HG03439 (cell line): Measurements from ENCODE around the gene LMO1.

Experiments
- ATAC-seq: cut with Tn5 transposase; IDR thresholded peaks from one replicate; pipeline ENCODE4 v1.9.1; 2021; ENCODE audit warnings: mild to moderate bottlenecking, moderate library complexity; ENCODE audit not compliant: unreplicated experiment

The LMO1 gene

GRCh38 chr11:8266246-8267241 lies 2.9 kb upstream of the LMO1 start:
- ATAC-seq = no peak

GRCh38 chr11:8265681-8266241 lies 2.1 kb upstream of the LMO1 start:
- ATAC-seq = no peak

DNA sequence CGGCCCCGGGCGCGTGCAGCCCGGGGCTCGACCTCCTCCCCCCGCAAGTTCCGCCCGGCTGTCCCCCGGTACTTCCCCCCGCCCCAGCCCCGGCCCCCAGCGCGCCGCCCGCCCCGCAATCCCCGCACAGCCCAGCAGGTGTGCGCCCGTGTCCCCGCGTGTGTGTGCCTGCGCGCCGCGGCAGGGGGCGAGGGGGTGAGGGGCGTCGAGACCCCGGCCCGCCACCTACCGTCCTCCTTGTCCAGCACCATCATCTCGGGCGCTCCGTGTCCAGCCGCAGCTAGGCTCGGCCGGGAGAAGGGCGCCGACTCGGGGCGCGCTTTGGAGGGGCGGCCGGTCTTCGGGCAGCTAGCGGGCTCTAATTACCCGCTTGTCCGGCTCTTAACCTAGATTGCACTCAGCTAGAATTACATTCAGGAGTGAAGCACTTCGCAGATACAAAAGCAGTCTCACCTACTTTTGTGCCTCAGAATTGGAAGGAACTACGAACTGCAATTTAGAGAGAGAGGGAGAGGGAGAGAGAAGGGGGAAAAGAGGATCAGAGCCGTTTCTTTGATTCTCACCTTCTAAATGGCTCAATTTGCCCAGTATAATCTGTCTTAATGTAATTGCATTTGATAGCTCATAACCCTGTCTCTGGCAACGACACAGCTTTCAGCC lies 439 bp downstream of the LMO1 start:
- ATAC-seq = no peak

DNA sequence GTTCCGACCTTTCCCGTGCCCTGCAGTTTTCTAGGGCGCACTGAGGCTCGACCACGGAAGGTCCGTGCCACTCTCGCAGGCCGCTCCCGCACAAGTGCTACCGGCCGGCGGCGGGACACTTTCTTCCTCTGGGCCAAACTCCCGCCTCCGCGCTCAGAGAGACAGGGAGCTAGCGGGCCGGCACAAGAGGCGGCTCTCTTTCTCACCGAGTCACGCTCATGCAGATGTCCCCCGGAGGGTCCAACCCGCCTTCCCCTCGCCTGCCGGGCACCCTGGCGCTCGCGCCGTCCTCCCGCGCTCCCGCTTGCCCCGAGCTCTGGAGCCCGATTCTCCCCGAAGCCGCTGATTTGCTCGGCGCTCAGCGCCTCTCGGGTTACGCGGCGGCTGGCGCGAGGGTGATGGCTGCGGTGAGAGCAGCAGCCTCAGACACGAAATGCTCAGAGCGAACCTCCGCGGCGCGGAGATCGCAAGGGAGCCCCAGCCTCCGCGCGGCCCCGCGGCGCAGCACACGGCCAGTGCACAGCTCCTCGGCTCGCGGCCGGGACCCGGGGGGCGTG lies 1.0 kb downstream of the LMO1 start:
- ATAC-seq = no peak

- ATAC-seq = no peak
Measured at GRCh38 chr11:8261921-8262551, 1.6 kb downstream of the LMO1 start.

DNA sequence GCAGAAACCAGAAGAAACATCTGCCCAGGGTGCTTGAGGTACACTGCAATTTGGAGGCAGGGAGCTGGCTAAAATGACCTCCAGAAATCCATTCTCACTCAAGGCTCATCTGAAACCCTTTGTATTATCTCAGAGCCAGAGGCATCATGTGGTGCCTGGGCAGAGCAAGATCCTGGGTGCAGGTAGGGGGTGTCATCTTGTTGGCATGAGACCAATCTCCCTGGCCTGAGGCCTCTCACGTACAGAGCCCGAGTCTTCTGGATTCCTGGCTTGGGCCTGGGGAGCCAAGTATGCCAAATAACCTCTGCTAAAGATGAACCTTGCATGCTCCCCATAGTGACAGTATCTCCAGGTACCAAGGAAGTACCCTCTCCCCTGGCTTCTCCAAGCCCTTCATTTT lies 2.4 kb downstream of the LMO1 start:
- ATAC-seq = no peak

GRCh38 chr11:8260202-8260966 lies 3.3 kb downstream of the LMO1 start:
- ATAC-seq = no peak

GRCh38 chr11:8259306-8259959 lies 4.2 kb downstream of the LMO1 start:
- ATAC-seq = no peak

DNA sequence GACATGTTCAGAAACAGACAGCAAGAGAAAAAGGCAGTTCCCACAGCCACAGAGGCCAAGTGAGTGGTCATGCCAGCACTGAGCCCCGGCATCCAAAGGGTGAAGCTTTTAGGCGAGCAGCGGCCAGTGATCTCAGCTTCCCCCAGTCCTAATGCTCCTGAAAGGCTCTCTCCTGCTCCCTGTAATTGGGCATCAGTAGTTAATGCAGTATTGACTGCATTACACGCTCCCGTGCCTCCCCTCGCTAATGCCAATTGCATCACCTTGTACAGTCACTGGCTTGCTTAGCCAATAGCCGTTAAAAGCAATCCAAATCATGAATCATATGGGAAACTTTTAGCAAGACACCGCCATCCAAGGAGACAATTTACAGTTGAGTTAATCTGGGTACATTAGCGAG lies 4.9 kb downstream of the LMO1 start:
- ATAC-seq = no peak

- no peak for ATAC-seq
Measured at GRCh38 chr11:8258289-8258688, 5.4 kb downstream of the LMO1 start.

- no peak for ATAC-seq
Measured at GRCh38 chr11:8257003-8257664, 6.5 kb downstream of the LMO1 start.

GRCh38 chr11:8256271-8257002 lies 7.2 kb downstream of the LMO1 start:
- no peak for ATAC-seq

DNA sequence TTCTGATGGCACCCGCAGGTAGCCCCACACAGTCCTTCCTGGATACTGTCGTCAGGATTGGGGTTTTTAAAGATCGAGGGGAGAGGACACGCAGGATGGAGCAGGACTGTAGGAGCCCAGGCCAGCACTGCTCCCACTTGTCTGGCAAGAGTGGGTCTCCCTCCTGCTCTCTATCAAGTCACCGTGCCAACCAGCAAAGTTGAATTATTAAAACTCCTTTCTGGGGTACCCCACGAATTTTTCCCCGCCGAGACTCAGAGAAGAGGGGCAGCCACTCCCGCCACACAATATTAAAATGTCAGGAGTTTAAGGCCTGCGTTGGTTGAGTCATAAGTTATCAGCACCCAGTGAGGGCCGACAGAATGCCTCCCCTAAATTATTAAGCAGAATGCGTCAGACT lies 10.1 kb downstream of the LMO1 start:
- ATAC-seq = no peak

DNA sequence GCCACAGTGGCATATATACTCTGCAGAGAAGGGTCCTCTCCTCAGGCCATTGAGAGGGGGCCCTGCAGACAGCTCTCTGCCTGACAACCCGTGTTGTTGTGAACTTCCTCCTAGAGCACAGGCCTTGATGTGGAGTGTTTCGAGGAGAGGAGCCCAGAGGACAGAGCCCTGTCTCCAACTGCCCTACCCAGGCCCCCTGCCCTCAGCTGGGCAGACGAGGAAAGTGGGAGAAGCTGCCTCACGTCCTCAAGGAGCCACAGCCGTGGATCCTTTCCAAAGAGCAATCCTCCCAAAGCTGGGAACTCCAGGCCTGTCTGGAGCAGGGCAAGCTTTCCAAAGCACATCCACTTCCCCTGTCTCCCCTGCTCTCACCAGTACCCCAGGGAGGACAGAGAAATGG lies 10.7 kb downstream of the LMO1 start:
- ATAC-seq = no peak

DNA sequence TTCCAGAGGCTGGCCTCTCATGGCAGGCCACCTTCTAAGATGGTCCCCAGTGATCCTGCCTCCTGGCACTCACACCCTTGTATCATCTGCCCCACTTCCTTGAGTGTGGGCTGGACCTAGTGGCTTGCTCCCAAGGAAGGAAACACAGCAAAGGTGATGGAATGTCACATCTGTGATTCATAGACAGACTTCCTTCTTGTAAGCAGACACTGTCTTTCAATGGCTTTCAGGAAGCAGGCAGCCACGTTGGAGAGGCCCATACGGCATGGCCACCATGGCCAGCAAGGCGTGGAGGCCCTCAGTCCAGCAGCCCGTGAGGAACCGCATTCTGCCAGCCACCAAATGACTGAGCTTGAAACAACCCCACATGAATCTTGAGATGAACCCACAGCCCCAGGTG lies 11.3 kb downstream of the LMO1 start:
- no peak for ATAC-seq

DNA sequence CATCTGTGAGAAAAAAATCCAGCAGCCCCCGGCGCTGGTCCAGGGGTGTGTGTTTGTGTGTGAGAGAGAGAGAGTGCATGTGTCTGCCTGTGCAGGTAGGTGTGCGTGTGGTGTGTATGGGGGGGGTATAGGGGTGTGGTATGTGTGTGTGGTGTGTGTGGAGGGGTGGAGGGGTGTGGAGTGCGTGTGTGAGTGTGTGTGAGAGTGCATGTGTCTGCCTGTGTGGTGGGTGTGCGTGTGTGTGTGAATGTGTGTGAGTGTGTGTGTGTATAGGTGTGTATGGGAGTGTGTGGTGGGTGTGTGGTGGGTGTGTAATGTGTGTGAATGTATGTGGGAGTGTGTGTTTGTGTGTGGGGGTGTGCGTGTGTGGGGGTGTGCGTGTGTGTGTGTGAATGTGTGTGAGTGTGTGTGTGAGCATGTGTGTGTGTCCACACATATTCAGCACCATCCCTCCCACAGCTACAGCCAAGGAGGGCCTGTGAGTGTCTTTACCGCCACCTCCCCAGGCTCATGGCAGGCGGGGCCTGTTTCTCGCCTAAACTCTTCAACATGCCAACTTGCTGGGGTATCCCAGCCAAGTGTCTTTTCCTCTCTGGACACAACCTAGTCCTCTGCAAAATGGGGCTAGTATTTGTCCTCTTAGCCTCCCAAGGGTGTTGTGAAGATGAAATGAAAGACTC lies 11.9 kb downstream of the LMO1 start:
- no peak for ATAC-seq

DNA sequence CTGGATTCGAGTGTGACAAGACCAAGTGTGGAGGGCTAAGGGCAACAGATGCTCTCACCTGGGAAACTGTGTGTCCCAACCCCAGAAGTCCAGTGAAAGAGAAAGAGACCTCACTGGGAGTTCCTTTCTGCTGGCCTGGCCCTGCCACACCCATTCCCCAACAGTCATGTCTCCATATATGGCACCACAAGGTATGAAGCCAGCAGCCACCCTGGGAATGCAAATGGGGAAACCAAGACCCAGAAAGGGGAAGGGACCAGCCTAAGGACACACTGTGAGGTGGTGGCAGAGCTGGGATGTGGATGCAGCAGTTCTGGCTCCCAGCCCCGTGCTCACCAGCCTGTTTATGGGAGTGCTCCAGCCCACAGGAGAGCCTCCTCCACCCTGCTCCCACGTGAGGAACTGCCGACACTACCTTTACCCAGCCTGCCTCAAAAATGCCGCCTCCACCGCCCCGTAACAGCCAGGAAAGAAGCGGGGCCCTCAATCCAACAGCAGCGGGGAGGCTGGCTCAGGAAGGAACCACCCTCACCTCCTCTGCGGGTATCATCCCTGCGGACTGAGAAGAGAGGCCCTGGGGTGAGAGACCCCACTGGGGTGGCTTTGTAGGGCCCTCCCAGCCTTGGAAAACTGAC lies 12.6 kb downstream of the LMO1 start:
- ATAC-seq = no peak

DNA sequence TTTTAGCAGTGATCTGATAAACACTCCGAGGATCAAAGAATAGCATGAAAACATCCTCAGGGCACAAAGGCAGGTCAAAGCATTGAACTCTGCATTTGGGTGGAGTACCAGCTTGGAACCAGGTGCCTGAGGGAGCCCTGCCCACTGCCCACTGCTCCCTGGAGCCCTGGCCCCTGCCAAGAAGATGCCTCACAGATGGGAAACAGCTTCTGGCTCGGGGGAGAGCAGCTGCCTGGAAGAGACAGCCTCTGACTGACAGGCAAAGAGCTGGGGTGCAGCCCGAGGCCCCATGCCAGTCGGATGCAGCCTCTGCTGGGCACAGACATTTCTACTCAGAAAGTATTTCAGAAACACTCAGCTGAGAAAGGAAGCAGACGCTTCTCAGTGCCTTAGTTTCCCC lies 13.2 kb downstream of the LMO1 start:
- ATAC-seq = no peak
